GM23248 (cell line): ENCODE measurements around the gene MEG3. TPM values are rescaled to one million over a fixed set of nuclear protein-coding genes. Genes with fewer than 3 reads are reported as not detected.

ENCODE experiments used
- DNase-seq: peaks from one replicate; pipeline ENCODE4 v3.0.0-alpha.2; 2015
- H2AFZ ChIP-seq: fragments of 200-600 bp; sonication (generic); 2 replicates; pipeline ENCODE4 v1.6.1; 2016; ENCODE audit warnings: antibody characterized with exemption
- H3F3A ChIP-seq: fragments of 200-600 bp; sonication (generic); 2 replicates; pipeline ENCODE4 v1.6.1; 2016; ENCODE audit warnings: mild to moderate bottlenecking, antibody characterized with exemption, mixed run types; ENCODE audit not compliant: insufficient read depth
- H3K27ac ChIP-seq: fragments of 200-600 bp; sonication (generic); 2 replicates; pipeline ENCODE4 v1.5.1; 2016; ENCODE audit warnings: mild to moderate bottlenecking
- H3K27me3 ChIP-seq: fragments of 200-600 bp; sonication (generic); replicated peaks from 2 replicates; pipeline ENCODE4 v1.6.1; 2016; ENCODE audit warnings: mild to moderate bottlenecking; ENCODE audit not compliant: insufficient read depth
- H3K36me3 ChIP-seq: fragments of 200-600 bp; sonication (generic); 2 replicates; pipeline ENCODE4 v1.6.1; 2016; ENCODE audit warnings: low read depth, mild to moderate bottlenecking
- H3K4me1 ChIP-seq: fragments of 200-600 bp; sonication (generic); 2 replicates; pipeline ENCODE4 v1.6.1; 2016; ENCODE audit warnings: mild to moderate bottlenecking; ENCODE audit not compliant: insufficient read depth
- H3K4me2 ChIP-seq: fragments of 200-600 bp; sonication (generic); one replicate; pipeline ENCODE4 v1.6.1; 2016; ENCODE audit warnings: mild to moderate bottlenecking; ENCODE audit not compliant: unreplicated experiment
- H3K4me3 ChIP-seq: fragments of 200-600 bp; sonication (generic); 2 replicates; pipeline ENCODE4 v1.5.1; 2016; ENCODE audit warnings: mild to moderate bottlenecking
- H3K79me2 ChIP-seq: fragments of 200-600 bp; sonication (generic); 2 replicates; pipeline ENCODE4 v1.6.1; 2016; ENCODE audit warnings: mild to moderate bottlenecking; ENCODE audit not compliant: insufficient read depth
- H3K9ac ChIP-seq: fragments of 200-600 bp; sonication (generic); 2 replicates; pipeline ENCODE4 v1.6.1; 2016; ENCODE audit warnings: mild to moderate bottlenecking
- H3K9me2 ChIP-seq: fragments of 200-600 bp; sonication (generic); 2 replicates; pipeline ENCODE4 v1.6.1; 2016; ENCODE audit warnings: mixed run types, mild to moderate bottlenecking, moderate library complexity; ENCODE audit not compliant: insufficient read depth
- H3K9me3 ChIP-seq: fragments of 200-600 bp; sonication (generic); one replicate; pipeline ENCODE4 v1.6.1; 2017; ENCODE audit warnings: low read depth
- H4K20me1 ChIP-seq: fragments of 200-600 bp; sonication (generic); 2 replicates; pipeline ENCODE4 v1.6.0; 2016; ENCODE audit not compliant: insufficient read depth
- EZH2 ChIP-seq: fragments of 200-600 bp; sonication (generic); IDR thresholded peaks from 2 replicates; pipeline ENCODE4 v1.6.1; 2018; ENCODE audit warnings: antibody characterized with exemption, mild to moderate bottlenecking; ENCODE audit not compliant: insufficient read depth, poor library complexity, severe bottlenecking
- EZH2phosphoT487 ChIP-seq: fragments of 200-600 bp; sonication (generic); IDR thresholded peaks from 2 replicates; pipeline ENCODE4 v1.6.1; 2018; ENCODE audit warnings: antibody characterized with exemption, moderate library complexity, mild to moderate bottlenecking, low read depth; ENCODE audit not compliant: insufficient read depth
- WGBS, 2 experiments: methylation state at CpG; one replicate each; pipeline ENCODE4 v1.1.6; 2015 to 2017; ENCODE audit warnings: low lambda C conversion rate in 2 of 2, low coverage in 1 of 2; ENCODE audit errors: missing lambda C conversion rate in 2 of 2; 5-methylcytosine and 5-hydroxymethylcytosine counted together
- in situ Hi-C: fragments of 300-500 bp; cut with MboI; formaldehyde crosslinking; loops from 2 replicates; pipeline ENCODE4 v1.15.0; 2020
- polyA plus RNA-seq: library from polyadenylated mRNA; unstranded; fragments of >200 nt; fragmentation: Nextera tagmentation; extraction: Ambion mirVana; gene quantifications from 2 replicates; pipeline ENCODE4 v1.2.1, GENCODE V29; 2016
- total RNA-seq: library from RNA; depleted of rRNA; stranded (reverse); fragments of >200 nt; shearing (Covaris generic); gene quantifications from 2 replicates; pipeline ENCODE4 v1.2.3, GENCODE V29; 2014

Gene MEG3
- total and polyA plus RNA-seq, 2 experiments from 2014 or later, result 101 to 228 TPM

- no peaks in the 10 kb centered on the region for H3K79me2 ChIP-seq
- H3K4me3 ChIP-seq, result no peak overlapping the region
- no peaks in the 10 kb centered on the region for H3K9me2 ChIP-seq
- H3K4me1 ChIP-seq, result no peaks in the 10 kb centered on the region
- in situ Hi-C loops, result no loop called here
- H3K9ac ChIP-seq, result no peak overlapping the region
- H3K4me2 ChIP-seq, result no peak overlapping the region
- 75 to 80% methylated on average over 14 of the region's 14 CpGs for WGBS, 2 experiments
- peaks cover 37% of the 10 kb centered on the region for H3K27me3 ChIP-seq
- H3K36me3 ChIP-seq, result no peaks in the 10 kb centered on the region
- no peak for DNase-seq
- TF ChIP-seq EZH2 (no peak), EZH2phosphoT487 (no peak)
- H3F3A ChIP-seq, result no peaks in the 10 kb centered on the region
- H2AFZ ChIP-seq, result no peak overlapping the region
- H4K20me1 ChIP-seq, result no peaks in the 10 kb centered on the region
- no peak overlapping the region for H3K27ac ChIP-seq
- no peaks in the 10 kb centered on the region for H3K9me3 ChIP-seq
These were observed 18.4 kb upstream of the MEG3 start for GRCh38 chr14:100807496-100807895.

GRCh38 chr14:100807979-100808734, 17.8 kb upstream of the MEG3 start:
- in situ Hi-C loops, result no loop called here

GRCh38 chr14:100810435-100810834, 15.5 kb upstream of the MEG3 start:
- Histone ChIP-seq H3K4me3 (no peak overlapping the region), H3K36me3 (no peaks in the 10 kb centered on the region), H3K4me1 (no peaks in the 10 kb centered on the region), H3K27ac (no peak overlapping the region), H4K20me1 (no peaks in the 10 kb centered on the region), H3K9ac (no peak overlapping the region), H3K9me3 (no peaks in the 10 kb centered on the region), H3K27me3 (peaks cover 26% of the 10 kb centered on the region), H3F3A (no peaks in the 10 kb centered on the region), H2AFZ (no peak overlapping the region), H3K79me2 (no peaks in the 10 kb centered on the region), H3K4me2 (no peak overlapping the region), H3K9me2 (no peaks in the 10 kb centered on the region)
- 79 to 87% methylated on average over 7 of the region's 7 CpGs for WGBS, 2 experiments
- in situ Hi-C loops, result no loop called here
- TF ChIP-seq EZH2, result no peak
- no peak for TF ChIP-seq EZH2phosphoT487
- DNase-seq, result no peak

More at GRCh38 chr14:100807979-100808734, 17.8 kb upstream of the MEG3 start:
- Histone ChIP-seq H2AFZ (no peak overlapping the region), H3K4me3 (no peak overlapping the region), H4K20me1 (no peaks in the 10 kb centered on the region), H3K9ac (no peak overlapping the region), H3F3A (no peaks in the 10 kb centered on the region), H3K79me2 (no peaks in the 10 kb centered on the region), H3K4me1 (no peaks in the 10 kb centered on the region), H3K36me3 (no peaks in the 10 kb centered on the region), H3K27me3 (peaks cover 35% of the 10 kb centered on the region), H3K27ac (no peak overlapping the region), H3K9me2 (no peaks in the 10 kb centered on the region), H3K4me2 (no peak overlapping the region), H3K9me3 (no peaks in the 10 kb centered on the region)
- no peak for DNase-seq
- WGBS, 2 experiments, result 64 to 65% methylated on average over 16 of the region's 16 CpGs
- no peak for TF ChIP-seq EZH2

DNA sequence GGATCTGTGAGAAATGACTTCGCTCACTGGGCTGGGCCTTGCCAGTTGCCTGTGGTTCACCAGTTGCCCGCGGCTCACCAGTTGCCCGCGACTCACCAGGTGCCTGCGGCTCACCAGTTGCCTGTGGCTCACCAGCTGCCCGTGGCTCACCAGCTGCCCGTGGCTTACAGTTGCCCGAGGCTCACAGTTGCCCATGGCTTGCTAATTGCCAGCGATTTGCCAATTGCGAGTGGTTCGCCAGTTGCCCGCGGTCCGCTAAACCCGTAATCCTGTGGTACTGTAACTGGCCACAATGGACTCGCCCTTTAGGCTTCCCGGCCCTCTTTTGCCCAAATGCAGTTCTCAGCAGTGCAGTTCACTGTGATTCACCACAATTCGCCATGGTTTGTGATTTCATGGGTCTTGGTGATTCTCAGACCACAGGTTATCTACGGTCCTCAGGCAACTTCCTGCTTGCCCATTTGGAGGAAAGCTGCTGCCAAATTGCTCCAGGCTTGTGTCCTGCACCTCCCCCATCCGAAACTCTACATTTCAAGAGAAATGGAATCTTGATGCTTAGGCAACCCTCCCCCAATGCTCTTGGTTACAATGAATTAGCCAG, 15.0 kb upstream of the MEG3 start:
- no peak overlapping the region for H3K4me3 ChIP-seq
- DNase-seq, result no peak
- in situ Hi-C loops, result no loop called here
- H3K9ac ChIP-seq, result no peak overlapping the region
- H3K4me1 ChIP-seq, result no peaks in the 10 kb centered on the region
- no peak overlapping the region for H3K4me2 ChIP-seq
- no peaks in the 10 kb centered on the region for H3K79me2 ChIP-seq
- no peaks in the 10 kb centered on the region for H3K36me3 ChIP-seq
- no peak overlapping the region for H2AFZ ChIP-seq
- H3F3A ChIP-seq, result no peaks in the 10 kb centered on the region
- peaks cover 26% of the 10 kb centered on the region for H3K27me3 ChIP-seq
- TF ChIP-seq EZH2phosphoT487 (no peak), EZH2 (no peak)
- H4K20me1 ChIP-seq, result no peaks in the 10 kb centered on the region
- H3K27ac ChIP-seq, result no peak overlapping the region
- no peaks in the 10 kb centered on the region for H3K9me2 ChIP-seq
- 64 to 65% methylated on average over 21 of the region's 21 CpGs for WGBS, 2 experiments
- no peaks in the 10 kb centered on the region for H3K9me3 ChIP-seq
